ENCODE data around the gene RNF166.
A peak's percentile ranks its signal among the peaks of the same experiment; 100 is the strongest.

Gene RNF166

GRCh38 chr16:88706229-88706964 is at the start of gene RNF166, which contains the start of gene CTU2:
Gene RNF166 (minus strand): TSS chr16:88706408. CDS start chr16:88706325, 83 bp downstream.
Gene CTU2 (plus strand): TSS chr16:88706503. CDS start chr16:88706531, 28 bp downstream.
- peak; percentile 96 for DNase-seq

- no peak for DNase-seq
These were observed 48.9 kb upstream of the RNF166 start for GRCh38 chr16:88754912-88755744.

- no peak for DNase-seq
These were observed 48.1 kb upstream of the RNF166 start for GRCh38 chr16:88754109-88754911.

GRCh38 chr16:88753602-88754001 is 47.4 kb upstream of the RNF166 start:
- no peak for DNase-seq

- no peak for DNase-seq
These were observed 47.0 kb upstream of the RNF166 start for GRCh38 chr16:88753191-88753590.

- no peak for DNase-seq
These were observed 46.3 kb upstream of the RNF166 start for GRCh38 chr16:88752386-88753002.

- no peak for DNase-seq
These were observed 44.6 kb upstream of the RNF166 start for GRCh38 chr16:88750854-88751253.

GRCh38 chr16:88749358-88749757 is 43.1 kb upstream of the RNF166 start:
- DNase-seq = no peak

GRCh38 chr16:88748364-88748763 is 42.2 kb upstream of the RNF166 start:
- no peak for DNase-seq

GRCh38 chr16:88747588-88748301 is 41.5 kb upstream of the RNF166 start:
- DNase-seq = no peak

- no peak for DNase-seq
These were observed 40.3 kb upstream of the RNF166 start for GRCh38 chr16:88746506-88746905.

GRCh38 chr16:88744577-88745521 is 38.6 kb upstream of the RNF166 start:
- DNase-seq = no peak

GRCh38 chr16:88743693-88744576 is 37.7 kb upstream of the RNF166 start:
- peak; percentile 90 for DNase-seq

- no peak for DNase-seq
These were observed 36.8 kb upstream of the RNF166 start for GRCh38 chr16:88742896-88743605.

GRCh38 chr16:88741368-88741767 is 35.2 kb upstream of the RNF166 start:
- DNase-seq = no peak

- DNase-seq = no peak
These were observed 34.5 kb upstream of the RNF166 start for GRCh38 chr16:88740727-88741055.

GRCh38 chr16:88739977-88740726 is 33.9 kb upstream of the RNF166 start:
- DNase-seq = no peak

All from activated CD8-positive, alpha-beta memory T cell treated with anti-CD3 and anti-CD28 coated beads for 24 hours (primary cell).